Dedifferentiated amniotic fluid mesenchymal stem cell (primary cell): ENCODE results near the gene DRAXIN.

Experiments used
- DNase-seq: peaks from one replicate; pipeline ENCODE4 v3.0.0-alpha.2; 2016; ENCODE audit errors: extremely low spot score

The DRAXIN gene

DNA sequence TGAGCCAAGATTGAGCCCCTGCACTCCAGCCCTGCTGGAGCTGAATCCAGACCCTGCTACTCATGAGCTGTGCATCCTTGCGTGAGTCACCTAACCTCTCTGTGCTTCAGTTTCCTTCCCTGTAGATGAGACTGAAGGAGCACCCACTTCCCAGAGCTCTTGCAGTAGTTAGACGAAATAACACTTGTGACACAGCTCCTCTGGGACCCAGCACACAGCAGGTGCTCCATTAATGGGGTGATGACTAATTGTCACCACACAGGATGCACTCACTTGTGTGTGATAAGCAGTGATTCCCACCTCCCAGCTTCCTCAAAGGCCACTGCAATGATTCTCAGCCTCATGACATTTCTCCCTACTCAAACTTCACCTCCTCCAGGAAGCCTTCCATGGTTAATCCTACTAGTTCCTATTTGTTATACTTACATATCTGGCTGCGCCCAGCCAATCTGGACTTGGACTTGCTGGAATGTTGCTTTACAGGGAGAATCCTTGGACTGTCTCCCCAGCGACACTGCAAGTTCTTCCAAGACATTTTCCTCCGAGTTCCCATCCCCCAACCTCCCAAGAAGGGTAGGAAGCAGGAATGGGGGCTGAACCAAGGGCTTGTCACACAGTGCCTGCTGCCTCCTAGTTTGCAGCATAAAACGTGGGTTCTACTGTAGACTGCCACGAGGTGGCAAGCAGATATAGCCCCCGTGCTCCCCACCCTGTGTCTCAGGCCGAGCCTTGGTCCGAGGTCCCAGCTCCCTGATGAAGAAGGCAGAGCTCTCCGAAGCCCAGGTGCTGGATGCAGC is 17.2 kb downstream of the DRAXIN start:
- DNase-seq: no peak

GRCh38 chr1:11711490-11711889 is 20.0 kb downstream of the DRAXIN start:
- DNase-seq: no peak

DNA sequence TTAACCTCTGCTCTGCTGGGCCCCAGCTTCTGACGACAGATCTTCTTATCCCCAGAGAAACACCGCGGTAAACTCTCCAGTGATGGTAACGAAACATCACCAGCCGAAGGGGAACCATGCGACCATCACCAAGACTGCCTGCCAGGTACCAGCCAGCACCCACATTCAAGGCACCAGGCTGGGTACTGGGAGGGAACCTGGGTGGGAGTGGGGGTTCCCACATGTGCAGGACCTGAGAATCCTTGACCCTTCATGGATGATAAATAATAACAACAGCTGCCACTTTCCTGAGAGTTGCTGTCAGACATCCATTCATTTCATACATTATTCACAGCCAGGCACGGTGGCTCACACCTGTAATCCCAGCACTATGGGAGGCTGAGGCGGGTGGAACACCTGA is 20.8 kb downstream of the DRAXIN start:
- no peak for DNase-seq

GRCh38 chr1:11713095-11713494 is 21.6 kb downstream of the DRAXIN start:
- DNase-seq: no peak

DNA sequence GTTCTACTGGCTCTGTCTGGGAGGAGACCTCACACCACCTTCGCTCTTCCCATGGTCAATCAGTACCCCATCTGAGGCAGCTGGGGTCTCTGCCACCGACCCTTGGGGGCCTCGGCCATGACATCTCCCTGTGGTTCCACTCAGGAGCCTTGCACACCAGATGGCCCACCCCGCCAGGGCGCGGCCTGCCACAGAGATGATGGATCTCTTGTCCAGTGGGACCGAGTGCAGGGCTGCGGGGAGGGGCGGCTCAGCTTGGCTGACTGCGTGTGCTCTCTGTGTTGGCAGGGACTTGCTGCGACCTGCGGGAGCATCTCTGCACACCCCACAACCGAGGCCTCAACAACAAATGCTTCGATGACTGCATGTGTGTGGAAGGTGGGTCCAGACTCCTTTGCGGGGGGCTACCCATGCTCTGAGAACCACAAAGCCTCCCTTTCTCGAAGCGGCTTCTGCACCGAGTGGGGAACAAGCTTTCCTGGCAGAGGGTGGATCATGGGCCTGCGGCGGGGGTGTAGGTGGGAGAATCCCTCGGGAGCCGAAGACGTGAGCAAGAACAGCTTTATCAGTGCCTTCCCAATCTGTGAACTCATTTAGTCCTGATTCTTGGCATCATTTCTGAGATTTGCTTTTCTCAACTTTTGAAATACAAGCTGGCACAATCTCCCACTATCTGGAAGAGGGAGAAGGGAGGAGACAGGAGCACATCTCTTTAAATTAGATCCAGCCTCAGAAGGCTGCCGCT is 23.5 kb downstream of the DRAXIN start:
- DNase-seq: no peak

- peak; percentile 72 for DNase-seq
These were observed 28.0 kb downstream of the DRAXIN start for GRCh38 chr1:11719313-11720032.

- DNase-seq: no peak
These were observed 28.5 kb downstream of the DRAXIN start for GRCh38 chr1:11720033-11720376.

DNA sequence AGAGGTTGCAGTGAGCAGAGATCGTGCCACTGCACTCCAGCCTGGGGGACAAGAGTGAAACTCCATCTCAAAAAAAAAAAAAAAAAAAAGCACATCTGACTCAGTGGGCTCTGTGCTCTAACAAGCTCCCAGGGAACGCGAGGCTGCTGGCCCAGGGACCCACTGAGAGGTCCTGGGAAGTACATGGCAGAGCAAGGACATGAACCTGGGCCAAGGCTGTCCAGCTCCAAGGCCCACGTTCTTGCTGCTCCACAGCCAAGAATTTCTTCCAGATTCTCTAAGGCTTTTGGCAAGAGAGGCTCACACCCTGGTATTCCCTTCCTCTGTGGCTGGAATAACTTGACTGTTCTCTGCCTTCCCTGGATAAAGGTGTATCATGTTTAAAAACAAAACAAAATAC is 29.0 kb downstream of the DRAXIN start:
- DNase-seq: no peak

DNA sequence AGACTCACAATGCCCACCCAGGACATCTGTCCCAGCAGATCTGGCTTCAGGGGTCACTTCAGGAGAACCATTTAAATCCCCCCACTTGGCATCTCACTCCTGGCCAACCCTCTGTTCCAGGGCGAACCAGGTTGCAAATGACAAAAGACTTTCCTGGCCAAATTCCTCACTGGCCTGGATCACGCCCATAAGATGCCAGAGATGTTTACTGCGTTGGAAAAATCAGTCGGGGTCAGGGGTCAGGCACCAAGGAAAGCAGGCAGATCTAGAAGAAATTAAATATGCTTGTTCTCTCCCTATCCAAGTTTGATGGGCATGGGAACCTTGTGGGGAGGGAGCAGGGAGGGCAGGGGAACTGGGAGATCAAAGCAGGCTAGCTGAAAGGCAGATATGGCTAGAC is 29.8 kb downstream of the DRAXIN start:
- DNase-seq: no peak

GRCh38 chr1:11722538-11722937 is 31.0 kb downstream of the DRAXIN start:
- no peak for DNase-seq

DNA sequence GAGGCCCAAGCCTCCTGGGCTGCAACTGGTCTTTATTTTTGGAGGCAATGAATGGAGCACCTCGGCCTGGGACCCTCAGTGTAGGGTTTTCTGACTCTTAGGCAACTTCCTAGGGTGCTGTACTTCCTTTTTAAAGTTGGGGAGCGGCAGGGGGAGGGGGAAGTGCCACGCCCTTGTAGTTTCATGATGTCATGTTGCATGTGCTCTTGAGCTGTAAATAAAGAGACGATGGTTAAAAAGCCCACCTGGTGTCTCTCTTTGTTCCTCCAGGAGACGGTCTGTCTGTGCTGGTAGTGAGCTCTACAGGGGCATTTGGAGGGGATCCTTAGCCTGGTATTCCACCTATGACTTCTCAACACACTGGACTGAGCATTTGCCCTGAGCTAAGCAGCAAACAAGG is 34.1 kb downstream of the DRAXIN start:
- no peak for DNase-seq

- DNase-seq: no peak
These were observed 35.6 kb downstream of the DRAXIN start for GRCh38 chr1:11727119-11727518.

GRCh38 chr1:11728126-11728806 is 36.8 kb downstream of the DRAXIN start:
- DNase-seq: no peak

GRCh38 chr1:11729155-11729497 is 37.6 kb downstream of the DRAXIN start:
- DNase-seq: no peak

DNA sequence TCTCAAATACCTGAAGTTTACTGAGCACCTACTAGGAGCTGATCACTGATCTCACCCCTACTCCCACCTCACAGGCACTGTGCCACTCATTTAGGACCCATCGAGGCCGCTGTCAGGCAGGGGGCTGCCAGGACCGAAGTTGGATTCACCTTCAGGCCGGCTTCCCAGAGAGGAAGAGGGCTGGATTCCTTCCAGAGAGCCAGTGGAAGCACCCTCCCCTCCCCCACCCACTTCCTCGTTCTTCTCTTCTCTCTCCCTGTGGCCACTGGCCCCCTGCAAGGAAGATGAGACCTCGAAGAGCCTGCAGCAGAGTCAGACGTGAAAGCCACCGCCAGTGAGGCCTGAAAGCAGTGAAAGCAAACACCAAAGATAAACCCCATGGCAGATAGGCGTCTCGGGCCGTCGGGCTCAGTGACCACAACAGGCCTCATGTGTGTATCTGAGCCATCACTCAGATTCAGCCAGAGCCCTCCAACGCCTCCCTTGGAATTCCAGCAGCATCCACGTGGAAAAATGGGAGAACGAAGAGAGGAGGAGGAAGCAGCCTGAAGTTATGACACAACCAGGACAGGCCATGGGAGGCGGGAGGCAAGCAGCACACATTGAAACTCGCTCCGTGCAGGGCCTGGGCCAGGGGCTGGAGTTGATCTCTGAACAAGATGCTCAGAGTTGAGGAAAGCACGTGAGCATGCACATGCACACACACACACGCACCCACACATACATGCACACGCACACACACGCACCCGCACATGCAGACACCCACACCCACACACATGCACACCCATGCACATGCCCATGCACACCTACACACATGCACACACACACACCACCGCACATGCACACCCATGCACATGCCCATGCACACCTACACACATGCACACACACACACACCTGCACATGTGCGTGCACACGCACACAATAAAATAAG is 38.3 kb downstream of the DRAXIN start:
- DNase-seq: no peak

DNA sequence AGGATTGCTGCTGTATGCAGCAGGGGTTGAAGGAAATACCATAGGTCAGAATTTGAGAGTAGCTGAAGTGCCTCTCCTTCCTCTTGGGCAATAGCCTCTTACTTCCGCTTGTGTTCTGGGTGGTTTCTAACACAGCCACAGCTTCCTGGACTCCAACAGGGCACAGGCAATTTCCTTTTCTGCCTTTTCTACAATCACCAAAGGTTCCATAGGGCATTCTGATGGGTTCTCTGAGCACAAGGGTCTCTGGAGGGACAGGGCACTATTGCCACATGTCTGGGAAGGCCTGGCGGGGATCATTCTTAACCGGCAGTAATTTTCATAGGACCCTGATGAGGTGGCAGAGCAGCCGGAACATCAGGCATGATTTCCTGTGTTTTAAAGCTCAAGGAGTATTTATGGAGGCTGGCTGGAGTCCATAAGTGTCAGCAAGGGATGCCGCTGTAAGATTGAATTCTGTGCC is 39.0 kb downstream of the DRAXIN start:
- DNase-seq: no peak

- peak; percentile 23 for DNase-seq
These were observed 40.3 kb downstream of the DRAXIN start for GRCh38 chr1:11731691-11732283.

DNA sequence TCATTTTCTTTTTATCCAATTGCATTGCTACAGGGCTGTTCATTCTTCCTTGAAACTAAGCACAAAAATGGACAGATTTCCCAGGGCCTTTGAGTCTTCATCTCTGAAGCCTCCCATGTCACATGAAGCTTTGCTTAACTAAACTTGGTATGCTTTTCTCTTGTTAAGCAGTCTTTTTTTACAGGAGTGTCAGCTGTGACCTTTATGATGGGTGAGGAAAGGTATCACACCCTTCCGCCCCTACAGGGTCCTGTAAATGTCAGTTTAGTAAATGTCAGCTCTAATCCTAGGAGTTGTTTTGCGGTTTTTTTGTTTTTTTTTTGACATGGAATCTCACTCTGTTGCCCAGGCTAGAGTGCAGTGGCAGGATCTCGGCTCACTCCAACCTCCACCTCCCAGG is 41.8 kb downstream of the DRAXIN start:
- no peak for DNase-seq

- no peak for DNase-seq
These were observed 44.0 kb downstream of the DRAXIN start for GRCh38 chr1:11735531-11735853.

DNA sequence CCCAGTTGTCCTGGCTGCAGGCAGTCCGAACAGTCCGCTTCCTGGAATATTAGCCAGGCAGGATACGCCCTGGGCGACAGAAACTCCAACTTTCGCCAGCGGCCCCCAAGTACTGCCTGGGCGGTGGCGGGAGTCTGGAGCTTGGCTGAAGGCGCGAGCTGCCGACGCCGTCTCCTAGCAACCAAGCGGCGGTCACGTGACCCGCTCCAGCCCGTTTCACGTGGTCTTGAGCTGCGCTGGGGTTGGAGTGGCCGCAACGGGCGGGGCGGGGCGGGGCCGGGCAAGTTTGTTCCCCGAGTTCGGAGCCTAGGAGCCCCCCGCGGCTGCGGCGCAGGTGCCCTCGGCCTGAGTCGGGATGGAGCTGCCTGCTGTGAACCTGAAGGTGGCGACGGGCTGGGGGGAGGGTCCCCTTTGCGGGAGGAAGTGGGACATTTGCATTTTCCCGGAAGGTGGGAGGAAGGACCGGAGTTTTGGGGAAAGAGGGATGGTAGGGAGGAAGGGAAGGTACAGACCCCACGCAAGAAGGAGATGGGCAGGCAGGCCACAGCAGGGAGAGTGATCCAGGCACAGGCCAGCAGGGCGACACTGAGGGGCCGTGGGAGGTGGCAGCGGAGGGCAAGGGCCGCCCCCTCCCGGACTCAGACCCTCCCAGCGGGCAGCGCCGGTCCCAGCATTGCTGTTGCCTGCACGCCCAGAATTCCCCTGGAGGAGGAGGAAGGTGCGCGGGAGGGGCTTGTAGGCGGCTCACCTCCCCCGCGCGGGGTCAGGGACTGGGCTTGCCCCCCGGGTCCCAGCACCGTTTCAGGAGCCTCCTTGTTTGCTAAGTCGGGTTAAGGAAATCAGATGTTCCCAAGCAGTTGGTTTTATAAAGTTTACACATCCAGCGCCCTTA is 44.6 kb downstream of the DRAXIN start, which contains the start of gene AGTRAP:
Gene AGTRAP, plus strand, starts transcription at position 283 of the 892 bp plus-strand sequence. Its CDS starts 73 bp downstream, at position 356.
- DNase-seq: peak; percentile 80
